ENCODE data around the gene VWA3A.

- TF ChIP-seq EZH2phosphoT487 (IDR thresholded peaks at IDR 0.05; ENCODE audit: insufficient read depth, low read depth) (no peak), EZH2 (IDR thresholded peaks at IDR 0.05; ENCODE audit: insufficient read depth, poor library complexity, severe bottlenecking) (no peak)
These were observed 41.4 kb upstream of the VWA3A start for GRCh38 chr16:22050963-22051362.
